GM19023 (cell line): Measurements from ENCODE around the gene C16orf54.
"Not testable (repeated sequence)": the region's sequence is repeated elsewhere in the genome, so short reads cannot be mapped to it uniquely, and the experiment has no call there.

Experiments used
- ATAC-seq: cut with Tn5 transposase; IDR thresholded peaks from one replicate; pipeline ENCODE4 v1.9.1; 2021; ENCODE audit warnings: mild to moderate bottlenecking, moderate library complexity; ENCODE audit not compliant: unreplicated experiment

The C16orf54 gene

GRCh38 chr16:29745853-29746345 is at the start of gene C16orf54:
Gene C16orf54 (minus strand): TSS chr16:29745990. CDS start chr16:29744951, 1,039 bp downstream.
- ATAC-seq = peak; percentile 72

- no peak for ATAC-seq
Measured at GRCh38 chr16:29794231-29794710, 48.5 kb upstream of the C16orf54 start.

- ATAC-seq = not testable (repeated sequence)
Measured at GRCh38 chr16:29793153-29793552, 47.4 kb upstream of the C16orf54 start.

- ATAC-seq = no peak
Measured at GRCh38 chr16:29791845-29792807, 46.3 kb upstream of the C16orf54 start.

GRCh38 chr16:29790949-29791844 is 45.4 kb upstream of the C16orf54 start:
- ATAC-seq = peak; percentile 20

GRCh38 chr16:29790183-29790948 is 44.6 kb upstream of the C16orf54 start, which contains the start of gene KIF22:
Gene KIF22 (plus strand): TSS chr16:29790751. CDS start chr16:29790760, 9 bp downstream.
- peak; percentile 94 for ATAC-seq

- ATAC-seq = no peak
Measured at GRCh38 chr16:29789775-29790182, 44.0 kb upstream of the C16orf54 start.

GRCh38 chr16:29787155-29787554 is 41.4 kb upstream of the C16orf54 start:
- ATAC-seq = not testable (repeated sequence)

GRCh38 chr16:29784901-29785500 is 39.2 kb upstream of the C16orf54 start:
- ATAC-seq = no peak

GRCh38 chr16:29784157-29784556 is 38.4 kb upstream of the C16orf54 start:
- ATAC-seq = no peak

GRCh38 chr16:29783094-29783953 is 37.5 kb upstream of the C16orf54 start:
- ATAC-seq = not testable (repeated sequence)

GRCh38 chr16:29779474-29779873 is 33.7 kb upstream of the C16orf54 start:
- no peak for ATAC-seq

GRCh38 chr16:29777576-29778350 is 32.0 kb upstream of the C16orf54 start, which contains the start of gene ZG16:
Gene ZG16 (plus strand): TSS chr16:29778256. CDS start chr16:29779267, 1,011 bp downstream.
- no peak for ATAC-seq

GRCh38 chr16:29775742-29776408 is 30.1 kb upstream of the C16orf54 start:
- no peak for ATAC-seq

- no peak for ATAC-seq
Measured at GRCh38 chr16:29774730-29775129, 28.9 kb upstream of the C16orf54 start.

GRCh38 chr16:29772330-29772729 is 26.5 kb upstream of the C16orf54 start:
- ATAC-seq = not testable (repeated sequence)

GRCh38 chr16:29770250-29770929 is 24.6 kb upstream of the C16orf54 start:
- ATAC-seq = no peak
